GM18511 (cell line): ENCODE measurements around the gene CHRNA10.
"Not testable (repeated sequence)": the region's sequence is repeated elsewhere in the genome, so short reads cannot be mapped to it uniquely, and the experiment has no call there.

Experiments
- ATAC-seq: cut with Tn5 transposase; IDR thresholded peaks from one replicate; pipeline ENCODE4 v1.9.1; 2021; ENCODE audit warnings: mild to moderate bottlenecking, moderate library complexity; ENCODE audit not compliant: unreplicated experiment

CHRNA10 gene

DNA sequence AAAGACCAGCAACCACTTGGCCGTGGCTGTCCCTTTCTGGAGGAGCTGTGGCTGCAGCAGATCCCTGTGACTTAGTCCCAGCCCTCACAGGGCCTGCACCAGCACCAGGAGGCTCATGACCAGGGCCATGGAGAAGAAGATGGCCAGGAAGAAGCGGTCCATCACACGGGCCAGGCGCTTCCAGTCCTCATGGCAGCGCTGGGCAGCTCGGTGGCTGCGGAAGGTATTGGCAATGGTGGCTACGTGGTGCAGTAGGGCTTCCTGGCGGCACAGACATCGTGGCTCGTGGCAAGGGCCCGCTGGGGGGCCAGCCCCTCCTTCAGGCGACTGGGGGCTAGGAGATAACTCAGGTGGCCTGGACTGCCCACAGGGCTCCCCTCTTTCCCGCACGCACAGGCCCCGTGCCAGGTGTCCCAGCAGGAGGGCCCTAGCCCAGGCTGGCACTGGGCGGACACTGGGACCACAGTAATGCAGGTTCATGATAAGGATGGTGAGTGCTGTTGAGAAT, 5.1 kb downstream of the CHRNA10 start:
- no peak for ATAC-seq

GRCh38 chr11:3665336-3666022, 5.7 kb downstream of the CHRNA10 start:
- ATAC-seq: no peak

DNA sequence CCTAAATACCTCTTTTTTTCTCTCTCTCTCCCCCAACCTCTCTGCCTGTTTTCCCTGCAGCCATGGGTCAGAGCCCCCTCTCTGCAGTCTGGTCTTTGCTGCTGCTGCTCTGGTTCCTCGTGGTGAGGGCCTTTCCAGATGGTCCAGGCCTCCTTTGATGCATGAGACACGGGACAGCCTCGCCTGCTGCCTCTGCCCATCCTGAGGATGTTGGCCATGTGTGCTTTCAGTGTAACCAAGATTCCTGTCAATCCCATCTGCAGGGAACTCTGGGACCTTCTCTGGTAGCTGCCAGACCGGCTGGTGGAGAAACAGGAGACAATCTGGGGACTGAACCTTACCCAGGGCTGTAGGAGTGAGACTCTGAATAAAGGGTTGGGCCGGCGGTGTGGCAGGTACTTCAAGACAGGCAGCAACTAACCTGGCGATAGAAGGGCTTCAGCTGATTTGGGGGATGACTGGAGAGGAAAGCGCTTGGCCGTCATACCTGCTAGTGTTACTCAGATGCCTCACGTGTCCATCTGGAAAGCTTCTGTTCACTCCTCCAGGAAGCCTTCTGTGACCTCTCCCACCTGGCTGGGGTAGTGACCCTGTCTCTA, 7.1 kb downstream of the CHRNA10 start:
- no peak for ATAC-seq

GRCh38 chr11:3662856-3663255, 8.3 kb downstream of the CHRNA10 start:
- no peak for ATAC-seq

GRCh38 chr11:3660960-3661359, 10.2 kb downstream of the CHRNA10 start:
- ATAC-seq: no peak

DNA sequence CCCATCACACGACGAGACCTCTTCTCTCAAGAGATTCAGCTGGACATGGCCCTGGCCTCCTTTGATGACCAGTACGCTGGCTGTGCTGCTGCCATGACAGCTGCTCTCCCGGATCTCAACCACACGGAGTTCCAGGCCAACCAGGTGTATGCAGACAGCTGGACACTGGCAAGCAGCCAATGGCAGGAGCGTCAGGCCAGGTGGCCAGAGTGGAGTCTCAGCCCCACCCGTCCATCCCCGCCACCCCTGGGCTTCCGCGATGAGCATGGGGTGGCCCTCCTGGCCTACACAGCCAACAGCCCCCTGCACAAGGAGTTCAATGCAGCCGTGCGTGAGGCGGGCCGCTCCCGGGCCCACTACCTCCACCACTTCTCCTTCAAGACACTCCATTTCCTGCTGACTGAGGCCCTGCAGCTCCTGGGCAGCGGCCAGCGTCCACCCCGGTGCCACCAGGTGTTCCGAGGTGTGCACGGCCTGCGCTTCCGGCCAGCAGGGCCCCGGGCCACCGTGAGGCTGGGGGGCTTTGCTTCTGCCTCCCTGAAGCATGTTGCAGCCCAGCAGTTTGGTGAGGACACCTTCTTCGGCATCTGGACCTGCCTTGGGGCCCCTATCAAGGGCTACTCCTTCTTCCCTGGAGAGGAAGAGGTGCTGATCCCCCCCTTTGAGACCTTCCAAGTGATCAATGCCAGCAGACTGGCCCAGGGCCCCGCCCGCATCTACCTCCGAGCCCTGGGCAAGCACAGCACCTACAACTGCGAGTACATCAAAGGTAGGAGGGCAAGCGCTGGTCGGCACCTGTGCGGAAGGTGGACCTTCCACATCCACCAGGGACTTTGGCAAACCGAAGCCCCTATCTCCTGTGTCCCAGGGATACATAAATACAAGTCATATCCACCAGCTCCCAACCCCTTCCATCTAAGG, 11.3 kb downstream of the CHRNA10 start:
- no peak for ATAC-seq

DNA sequence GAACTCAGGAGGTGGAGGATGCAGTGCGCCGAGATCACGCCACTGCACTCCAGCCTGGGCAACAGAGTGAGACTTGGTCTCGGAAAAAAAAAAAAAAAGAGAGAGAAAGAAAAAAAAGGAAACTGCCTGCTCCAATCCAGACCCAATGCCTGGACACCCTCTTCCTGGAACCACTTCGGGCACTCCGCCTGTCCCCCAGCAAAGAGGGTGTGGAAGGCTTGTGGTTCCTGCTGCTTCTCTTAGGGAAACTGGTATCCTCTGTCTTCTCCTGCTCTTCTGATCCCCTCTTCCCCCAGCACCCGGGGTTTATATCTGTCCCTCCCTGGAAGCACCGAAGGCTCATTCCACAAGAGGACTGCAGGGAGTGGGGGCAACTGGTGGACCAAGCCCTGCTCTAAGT, 12.9 kb downstream of the CHRNA10 start:
- ATAC-seq: no peak

- ATAC-seq: not testable (repeated sequence)
Measured at GRCh38 chr11:3657331-3657730, 13.9 kb downstream of the CHRNA10 start.

DNA sequence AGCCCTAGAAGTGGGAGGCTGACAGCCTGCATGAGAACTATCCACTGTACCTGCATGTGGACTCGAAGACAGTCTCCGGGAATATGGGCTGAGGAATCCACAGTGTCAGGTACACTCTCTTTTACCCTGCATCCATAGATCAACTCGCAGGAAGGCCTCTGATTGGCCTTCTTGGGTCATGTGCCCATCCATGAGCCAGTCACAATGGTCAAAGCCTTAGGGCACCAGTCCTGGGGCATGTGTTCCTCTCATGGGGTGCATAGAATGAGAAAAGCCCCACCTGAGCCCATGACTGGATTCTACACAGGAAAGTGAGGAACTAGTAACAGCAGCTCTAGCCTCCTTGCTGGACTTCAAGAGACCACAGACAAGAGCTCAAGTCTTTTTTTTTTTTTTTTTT, 15.6 kb downstream of the CHRNA10 start:
- no peak for ATAC-seq

GRCh38 chr11:3652514-3652913, 18.7 kb downstream of the CHRNA10 start:
- not testable (repeated sequence) for ATAC-seq

GRCh38 chr11:3649374-3649773, 21.8 kb downstream of the CHRNA10 start:
- not testable (repeated sequence) for ATAC-seq

DNA sequence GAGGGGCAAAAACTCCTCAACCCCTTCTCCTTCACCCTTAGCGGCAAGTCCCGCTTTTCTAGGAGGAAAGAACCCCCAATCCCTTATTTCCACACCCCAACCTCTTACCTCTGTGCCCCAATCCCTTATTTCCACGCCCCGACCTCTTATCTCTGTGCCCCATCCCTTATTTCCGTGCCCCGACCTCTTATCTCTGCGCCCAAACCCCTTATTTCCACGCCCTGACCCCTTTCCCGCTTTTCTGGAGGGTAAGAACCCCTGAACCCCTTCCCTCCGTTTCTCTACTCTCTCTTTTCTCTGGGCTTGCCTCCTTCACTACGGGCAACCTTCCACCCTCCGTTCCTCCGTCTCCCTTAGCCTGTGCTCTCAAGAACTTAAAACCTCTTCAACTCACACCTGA, 22.3 kb downstream of the CHRNA10 start:
- ATAC-seq: not testable (repeated sequence)

DNA sequence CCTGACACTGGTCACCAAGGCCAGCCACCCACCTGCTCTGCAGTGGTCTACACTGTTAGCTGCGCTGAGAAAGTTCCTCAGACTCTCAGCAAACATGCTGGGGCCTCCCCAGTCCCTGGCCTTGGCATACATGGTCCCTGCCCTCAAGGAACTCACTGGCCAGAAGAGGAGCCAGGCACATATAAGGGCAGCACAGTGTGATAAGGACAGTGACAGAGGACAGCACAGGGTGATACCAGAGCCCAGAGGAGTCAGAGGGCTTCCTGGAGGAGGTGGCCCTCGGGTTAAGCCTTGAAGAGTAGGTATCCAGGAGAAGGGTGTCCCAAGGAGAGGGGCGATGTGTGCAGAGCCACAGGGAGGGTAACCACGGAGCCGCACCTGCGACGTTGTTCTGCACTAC, 25.6 kb downstream of the CHRNA10 start:
- no peak for ATAC-seq

DNA sequence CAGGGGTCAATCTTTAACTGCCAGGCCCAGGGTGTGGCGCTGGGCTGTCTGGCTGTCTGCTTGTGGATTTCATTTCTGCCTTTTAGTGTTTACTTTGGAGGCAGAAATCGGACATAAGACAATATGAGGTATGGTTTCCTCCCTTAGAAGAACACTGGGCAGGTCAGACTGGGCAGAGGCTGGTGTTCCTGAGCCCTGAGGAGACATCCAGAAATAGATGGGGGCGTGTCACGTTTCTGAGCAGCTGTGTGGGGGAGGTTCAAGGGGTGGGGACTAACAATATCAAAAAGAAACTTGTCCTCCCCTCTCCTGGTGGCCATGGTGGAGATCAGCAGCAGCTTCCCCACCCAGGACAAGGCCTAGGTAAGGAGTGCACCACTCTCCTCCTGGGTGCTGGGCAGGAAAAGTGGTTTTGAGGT, 26.4 kb downstream of the CHRNA10 start, which contains the start of gene ART1:
Gene ART1, plus strand, starts transcription at position 312 of the 419 bp plus-strand sequence. CDS start 14,086 bp downstream, outside the sequence.
- ATAC-seq: no peak

- not testable (repeated sequence) for ATAC-seq
Measured at GRCh38 chr11:3643102-3643546, 28.1 kb downstream of the CHRNA10 start.

GRCh38 chr11:3642071-3642951, 28.9 kb downstream of the CHRNA10 start:
- no peak for ATAC-seq

GRCh38 chr11:3641701-3642070, 29.5 kb downstream of the CHRNA10 start, which contains the start of gene ART5:
ART5 (minus strand) TSS chr11:3641992; CDS start chr11:3641862, 130 bp downstream.
- ATAC-seq: no peak

- ATAC-seq: no peak
Measured at GRCh38 chr11:3641191-3641590, 30.0 kb downstream of the CHRNA10 start.

DNA sequence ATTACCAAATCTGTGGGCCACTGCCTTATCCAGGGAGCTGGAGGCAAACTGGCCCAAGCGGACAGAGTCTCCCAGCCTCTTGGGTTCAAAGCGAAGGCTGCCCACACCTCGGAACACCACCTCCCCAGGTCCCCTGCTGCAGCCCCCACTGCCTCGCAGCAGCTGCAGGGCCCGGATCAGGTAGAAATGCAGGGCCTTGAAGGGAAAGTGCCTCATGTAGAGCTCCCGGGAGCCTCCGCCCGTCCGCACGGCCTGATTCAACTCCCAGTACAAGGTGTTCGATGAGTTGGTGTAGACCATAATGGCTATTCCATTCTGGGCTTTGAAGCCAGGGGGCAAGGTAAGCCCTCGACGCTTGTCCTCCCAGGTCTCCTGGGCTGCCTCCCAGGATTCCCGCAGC, 31.3 kb downstream of the CHRNA10 start:
- no peak for ATAC-seq

DNA sequence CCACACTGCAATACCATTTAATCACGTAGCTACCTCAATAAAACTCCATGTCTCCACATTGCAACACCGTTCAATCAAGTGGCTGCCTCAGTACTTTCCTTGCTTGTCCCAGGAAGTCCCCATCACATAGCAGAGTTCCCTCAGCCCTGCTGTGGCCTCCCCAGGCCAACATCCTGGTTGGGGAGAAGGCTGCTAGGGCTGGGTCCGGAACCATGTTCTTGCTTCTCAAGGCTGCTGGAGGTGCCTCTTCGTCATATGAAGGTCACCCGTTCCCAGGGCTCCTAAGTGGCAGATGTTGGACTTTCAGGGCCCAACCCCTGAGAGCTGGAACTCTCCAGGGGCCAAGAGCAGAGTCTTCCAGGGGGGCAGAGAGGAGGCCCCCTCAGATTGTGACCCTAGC, 32.7 kb downstream of the CHRNA10 start:
- no peak for ATAC-seq
